ENCODE results near the gene SERPINA10.

SERPINA10 gene

DNA sequence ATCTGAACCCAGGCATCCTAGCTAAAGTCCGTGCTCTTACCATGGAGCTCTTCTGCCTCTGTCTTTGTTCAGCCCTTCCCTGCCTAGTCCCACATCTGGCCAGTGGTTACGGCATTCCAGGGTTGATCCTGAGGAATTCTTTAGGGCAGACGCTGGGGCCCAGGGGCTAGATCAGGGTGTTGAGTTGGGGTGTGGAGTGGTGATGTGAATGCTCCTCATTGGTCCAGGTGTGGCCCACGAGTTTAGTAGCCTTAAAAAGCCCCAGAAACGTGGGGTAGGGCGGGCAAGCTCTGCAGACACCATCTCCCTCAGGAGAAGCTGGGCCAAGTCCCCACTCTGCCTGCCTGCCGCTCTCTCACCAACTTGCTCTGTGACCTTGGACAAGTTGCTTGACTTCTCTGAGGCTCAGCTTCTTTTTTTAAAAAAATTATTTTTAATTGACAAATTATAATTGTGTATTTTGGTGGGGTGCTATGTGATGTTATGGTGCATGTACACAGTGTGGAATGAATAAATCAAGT lies 39.1 kb upstream of the SERPINA10 start:
- Histone ChIP-seq H3K36me3 (no peaks in the 10 kb centered on the region), H4K20me1 (no peaks in the 10 kb centered on the region), H3K4me3 (no peak overlapping the region), H3K4me2 (no peak overlapping the region), H3K4me1 (peaks cover 0 to 20% (median 0%) of the 10 kb centered on the region in 10 experiments; a peak in 4 of 20 replicates), H3K27ac (no peak overlapping the region), H3K27me3 (no peaks in the 10 kb centered on the region), H3K9ac (no peak overlapping the region), H3K9me3 (replicated peaks in 1 of 11) (no peaks in the 10 kb centered on the region)
- no peak for TF ChIP-seq Cebpa-rat (IDR thresholded peaks at IDR 0.05)

DNA sequence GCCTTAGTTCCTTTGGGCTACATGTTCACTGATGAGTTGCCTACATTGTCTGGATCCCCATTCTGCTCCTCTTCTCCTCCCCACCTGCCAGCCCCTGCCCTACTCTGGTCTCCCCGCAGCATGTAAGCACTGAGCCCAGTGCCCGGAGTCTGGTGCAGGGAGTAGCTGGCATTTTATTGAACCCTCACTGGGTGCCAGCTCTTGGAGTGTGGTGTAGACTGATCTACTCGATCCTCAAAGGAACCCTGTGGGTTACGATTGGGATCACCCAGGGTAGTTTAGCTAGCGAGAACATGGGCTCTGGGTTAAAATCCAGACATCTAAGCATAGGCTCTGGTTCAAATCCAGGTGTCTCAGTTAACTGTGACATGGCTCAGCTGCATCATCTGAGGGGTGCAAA lies 38.4 kb upstream of the SERPINA10 start:
- no peak overlapping the region for H3K9ac ChIP-seq
- H3K9me3 ChIP-seq (replicated peaks in 1 of 11) = peaks cover 0 to 3% (median 0%) of the 10 kb centered on the region in 11 experiments; a peak in 2 of 22 replicates
- no peaks in the 10 kb centered on the region for H3K27me3 ChIP-seq
- peaks cover 0 to 19% (median 0%) of the 10 kb centered on the region in 10 experiments; a peak in 4 of 20 replicates for H3K4me1 ChIP-seq
- peak overlapping the region in 2 of 11 experiments; percentile 12 to 49; a peak in 1 of 22 replicates for H3K4me2 ChIP-seq
- no peak for TF ChIP-seq Cebpa-rat (IDR thresholded peaks at IDR 0.05)
- H3K36me3 ChIP-seq = no peaks in the 10 kb centered on the region
- no peak overlapping the region for H3K27ac ChIP-seq
- H4K20me1 ChIP-seq = no peaks in the 10 kb centered on the region
- no peak overlapping the region for H3K4me3 ChIP-seq

GRCh38 chr14:94330857-94331256 lies 37.8 kb upstream of the SERPINA10 start:
- no peaks in the 10 kb centered on the region for H3K36me3 ChIP-seq
- H3K9me3 ChIP-seq (replicated peaks in 1 of 11) = peaks cover 0 to 4% (median 0%) of the 10 kb centered on the region in 11 experiments; a peak in 4 of 22 replicates
- peak overlapping the region in 2 of 11 experiments; percentile 12 to 49; a peak in 1 of 22 replicates for H3K4me2 ChIP-seq
- H3K27ac ChIP-seq = no peak overlapping the region
- H3K27me3 ChIP-seq = no peaks in the 10 kb centered on the region
- no peak for TF ChIP-seq Cebpa-rat (IDR thresholded peaks at IDR 0.05)
- peaks cover 0 to 19% (median 0%) of the 10 kb centered on the region in 10 experiments; a peak in 4 of 20 replicates for H3K4me1 ChIP-seq
- no peak overlapping the region for H3K9ac ChIP-seq
- H3K4me3 ChIP-seq = no peak overlapping the region
- H4K20me1 ChIP-seq = no peaks in the 10 kb centered on the region

GRCh38 chr14:94330432-94330831 lies 37.4 kb upstream of the SERPINA10 start:
- no peak overlapping the region for H3K9ac ChIP-seq
- H4K20me1 ChIP-seq = no peaks in the 10 kb centered on the region
- no peak overlapping the region for H3K4me3 ChIP-seq
- peaks cover 0 to 19% (median 0%) of the 10 kb centered on the region in 10 experiments; a peak in 4 of 20 replicates for H3K4me1 ChIP-seq
- TF ChIP-seq Cebpa-rat (IDR thresholded peaks at IDR 0.05) = no peak
- no peaks in the 10 kb centered on the region for H3K36me3 ChIP-seq
- H3K27ac ChIP-seq = no peak overlapping the region
- peak overlapping the region in 1 of 11 experiments; percentile 49; a peak in 1 of 22 replicates for H3K4me2 ChIP-seq
- H3K27me3 ChIP-seq = no peaks in the 10 kb centered on the region
- peaks cover 0 to 4% (median 0%) of the 10 kb centered on the region in 11 experiments; a peak in 4 of 22 replicates for H3K9me3 ChIP-seq (replicated peaks in 1 of 11)

GRCh38 chr14:94329857-94330256 lies 36.8 kb upstream of the SERPINA10 start:
- no peak overlapping the region for H3K4me2 ChIP-seq
- no peak for TF ChIP-seq Cebpa-rat (IDR thresholded peaks at IDR 0.05)
- H3K27me3 ChIP-seq = no peaks in the 10 kb centered on the region

GRCh38 chr14:94328196-94328595 lies 35.1 kb upstream of the SERPINA10 start:
- Histone ChIP-seq H3K27ac (no peak overlapping the region), H3K9me3 (replicated peaks in 1 of 11) (peaks cover 0 to 4% (median 0%) of the 10 kb centered on the region in 11 experiments; a peak in 4 of 22 replicates), H3K4me1 (peaks cover 0 to 13% (median 0%) of the 10 kb centered on the region in 10 experiments; a peak in 4 of 20 replicates), H3K4me3 (no peak overlapping the region), H3K4me2 (no peak overlapping the region), H4K20me1 (no peaks in the 10 kb centered on the region), H3K9ac (no peak overlapping the region), H3K36me3 (no peaks in the 10 kb centered on the region), H3K27me3 (no peaks in the 10 kb centered on the region)
- no peak for TF ChIP-seq Cebpa-rat (IDR thresholded peaks at IDR 0.05)

More at GRCh38 chr14:94329857-94330256, 36.8 kb upstream of the SERPINA10 start:
- Histone ChIP-seq H3K9ac (no peak overlapping the region), H3K27ac (no peak overlapping the region), H3K9me3 (replicated peaks in 1 of 11) (peaks cover 0 to 4% (median 0%) of the 10 kb centered on the region in 11 experiments; a peak in 4 of 22 replicates), H4K20me1 (no peaks in the 10 kb centered on the region), H3K4me1 (peaks cover 0 to 18% (median 0%) of the 10 kb centered on the region in 10 experiments; a peak in 4 of 20 replicates), H3K36me3 (no peaks in the 10 kb centered on the region), H3K4me3 (no peak overlapping the region)

- Histone ChIP-seq H3K4me2 (no peak within 1 kb of the TSS), H3K27ac (no peak within 1 kb of the TSS), H3K9ac (no peak within 1 kb of the TSS)
Observed at GRCh38 chr14:94322648-94323570, 29.8 kb upstream of the SERPINA10 start, which contains the start of gene SERPINA6. TSS of gene SERPINA6 (minus strand) at chr14:94323336. CDS start at chr14:94314648, 8,688 bp downstream.

GRCh38 chr14:94321421-94322271 lies 28.6 kb upstream of the SERPINA10 start:
- TF ChIP-seq Cebpa-rat (IDR thresholded peaks at IDR 0.05) = no peak
- H3K4me3 ChIP-seq = no peak overlapping the region
- no peak overlapping the region for H3K4me2 ChIP-seq
- H3K9me3 ChIP-seq (replicated peaks in 1 of 11) = peaks cover 0 to 6% (median 2%) of the 10 kb centered on the region in 11 experiments; a peak in 7 of 22 replicates
- no peaks in the 10 kb centered on the region for H4K20me1 ChIP-seq
- H3K9ac ChIP-seq = no peak overlapping the region
- peaks cover 0 to 11% (median 0%) of the 10 kb centered on the region in 10 experiments; a peak in 4 of 20 replicates for H3K4me1 ChIP-seq
- H3K27ac ChIP-seq = no peak overlapping the region
- no peaks in the 10 kb centered on the region for H3K27me3 ChIP-seq
- H3K36me3 ChIP-seq = no peaks in the 10 kb centered on the region

More at GRCh38 chr14:94322648-94323570, 29.8 kb upstream of the SERPINA10 start, which contains the start of gene SERPINA6:
- H3K27me3 ChIP-seq = no peaks in the 10 kb centered on the region
- no peaks in the 10 kb centered on the region for H3K36me3 ChIP-seq
- TF ChIP-seq Cebpa-rat (IDR thresholded peaks at IDR 0.05) = no peak
- H3K9me3 ChIP-seq (replicated peaks in 1 of 11) = peaks cover 0 to 4% (median 0%) of the 10 kb centered on the region in 11 experiments; a peak in 5 of 22 replicates
- H4K20me1 ChIP-seq = no peaks in the 10 kb centered on the region
- no peak within 1 kb of the TSS for H3K4me3 ChIP-seq
- peaks cover 0 to 13% (median 0%) of the 10 kb centered on the region in 10 experiments; a peak in 4 of 20 replicates for H3K4me1 ChIP-seq
